NB4 (cell line): Measurements from ENCODE around the gene FARP1.

Experiments used
- DNase-seq: peaks from one replicate; pipeline ENCODE4 v3.0.0; 2010; ENCODE audit warnings: low read depth
- H3K4me3 ChIP-seq: one replicate; pipeline ENCODE4 v1.5.1; 2011; ENCODE audit warnings: mild to moderate bottlenecking, low read depth, low read length, moderate library complexity
- CTCF ChIP-seq: IDR thresholded peaks from one replicate; pipeline ENCODE4 v1.5.1; 2012; ENCODE audit warnings: low read depth, low read length
- MYC ChIP-seq: IDR thresholded peaks from 2 replicates; pipeline ENCODE4 v1.6.1; 2011; ENCODE audit warnings: low read depth, low read length
- POLR2A ChIP-seq: IDR thresholded peaks from 2 replicates; pipeline ENCODE4 v1.6.1; 2011; ENCODE audit warnings: mild to moderate bottlenecking; ENCODE audit not compliant: insufficient read length; ENCODE audit errors: extremely low read depth
- TF ChIP-seq, protein P1 (sequence below): IDR thresholded peaks from 2 replicates; pipeline ENCODE4 v1.6.1; 2011; ENCODE audit warnings: low read depth, low read length

Gene FARP1

DNA sequence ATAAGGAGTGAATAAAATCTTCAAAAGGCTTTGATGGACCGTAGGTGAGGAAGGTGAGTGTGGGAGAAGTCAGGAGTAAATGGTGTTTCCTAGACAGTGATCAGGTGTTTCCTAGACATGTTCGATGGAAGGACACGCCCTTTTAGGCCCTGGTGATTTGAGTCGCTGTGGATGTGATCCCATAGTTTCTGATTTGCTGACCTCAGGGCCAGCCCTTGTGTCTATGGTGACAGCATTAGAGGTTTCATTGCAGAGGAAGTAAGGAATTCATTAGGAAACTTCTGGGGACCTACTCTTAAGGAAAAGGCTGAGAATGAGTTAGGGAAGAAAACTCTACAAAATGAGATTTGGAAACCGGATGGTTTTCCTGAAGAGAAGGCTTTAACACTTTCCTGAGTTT lies 65.7 kb downstream of the FARP1 start:
- TF ChIP-seq MYC (no peak), CTCF (no peak), POLR2A (no peak)
- TF ChIP-seq, protein P1, sequence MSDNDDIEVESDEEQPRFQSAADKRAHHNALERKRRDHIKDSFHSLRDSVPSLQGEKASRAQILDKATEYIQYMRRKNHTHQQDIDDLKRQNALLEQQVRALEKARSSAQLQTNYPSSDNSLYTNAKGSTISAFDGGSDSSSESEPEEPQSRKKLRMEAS = no peak
- H3K4me3 ChIP-seq = no peak overlapping the region
- no peak for DNase-seq

- DNase-seq = no peak
- TF ChIP-seq, protein P1 = no peak
- TF ChIP-seq CTCF = no peak
- no peak for TF ChIP-seq MYC
- no peak for TF ChIP-seq POLR2A
- no peak overlapping the region for H3K4me3 ChIP-seq
Observed at GRCh38 chr13:98212763-98213162, 69.9 kb downstream of the FARP1 start.

DNA sequence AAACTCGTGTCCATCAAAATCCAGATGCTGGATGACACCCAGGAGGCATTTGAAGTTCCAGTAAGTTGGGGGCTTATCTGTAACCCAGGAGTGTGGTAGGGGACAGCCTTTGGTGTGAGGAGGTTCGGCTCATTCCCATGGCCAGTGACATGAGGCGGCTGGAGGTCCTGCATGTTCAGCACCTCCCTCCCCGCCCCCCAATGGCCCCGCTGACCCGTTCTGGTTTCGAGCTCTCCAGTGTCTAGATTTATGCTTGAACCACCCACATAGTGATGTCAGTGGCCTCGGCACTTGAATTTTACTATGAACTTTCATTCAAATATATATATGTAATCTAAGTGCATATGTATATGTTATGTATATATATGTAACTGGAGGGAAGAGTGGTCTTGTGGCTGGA lies 70.5 kb downstream of the FARP1 start:
- DNase-seq = no peak
- TF ChIP-seq MYC (no peak), POLR2A (no peak), CTCF (no peak)
- TF ChIP-seq, protein P1 = no peak
- no peak overlapping the region for H3K4me3 ChIP-seq

DNA sequence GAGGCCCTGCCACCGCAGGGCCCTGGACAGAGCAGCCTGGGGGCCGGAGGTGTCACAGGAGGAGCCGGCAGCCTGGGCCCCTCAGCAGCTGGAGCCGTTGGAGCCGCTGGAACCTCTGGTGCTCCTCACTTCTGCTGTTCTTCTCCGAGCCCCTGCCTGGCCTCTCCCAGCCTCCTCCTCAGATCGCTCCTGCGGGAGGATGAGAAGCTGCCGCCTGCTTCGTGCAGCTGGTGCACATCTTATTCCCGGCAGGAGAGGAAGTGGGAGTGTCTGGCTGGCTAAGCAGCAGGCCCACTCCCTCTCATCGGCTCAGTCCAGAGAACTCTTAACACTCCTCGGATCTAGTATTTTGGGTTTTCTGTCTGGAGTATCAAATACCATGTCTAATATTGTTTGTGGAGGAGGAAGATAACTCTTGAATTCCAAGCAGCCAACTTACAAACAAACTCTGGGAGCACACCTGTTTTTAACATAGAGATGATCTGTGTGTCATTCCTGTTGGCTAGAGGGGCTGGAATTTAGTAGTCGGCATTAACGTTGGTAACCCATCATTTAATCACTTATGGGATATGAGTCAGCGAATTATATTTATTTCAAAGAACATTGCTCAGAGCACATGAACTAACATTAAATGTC lies 71.2 kb downstream of the FARP1 start:
- TF ChIP-seq, protein P1 = no peak
- no peak for TF ChIP-seq MYC
- TF ChIP-seq POLR2A = no peak
- TF ChIP-seq CTCF = no peak
- DNase-seq = no peak
- no peak overlapping the region for H3K4me3 ChIP-seq

DNA sequence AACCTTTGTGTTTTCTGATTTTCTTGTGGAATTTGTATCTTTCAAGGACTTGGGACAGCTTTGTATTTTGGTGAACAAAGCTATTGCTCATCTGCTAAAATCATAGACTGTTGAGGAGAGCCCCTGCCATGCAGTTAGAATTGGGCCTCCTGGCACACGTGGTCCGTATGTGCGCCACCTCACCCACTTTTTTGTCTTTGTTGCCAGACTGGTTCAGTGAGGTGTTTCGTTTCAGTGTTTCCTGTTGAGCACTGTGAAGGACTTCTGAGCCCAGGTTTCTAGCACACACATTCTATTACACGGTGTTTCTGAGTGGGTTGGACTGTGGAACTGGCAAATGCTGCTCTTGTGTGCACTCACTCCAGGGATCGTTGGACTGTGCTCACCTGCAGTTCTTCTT lies 71.8 kb downstream of the FARP1 start:
- no peak for DNase-seq
- TF ChIP-seq, protein P1 = no peak
- TF ChIP-seq MYC (no peak), POLR2A (no peak), CTCF (no peak)

GRCh38 chr13:98215508-98215907 lies 72.6 kb downstream of the FARP1 start:
- no peak overlapping the region for H3K4me3 ChIP-seq
- TF ChIP-seq CTCF (no peak), MYC (no peak), POLR2A (no peak)
- TF ChIP-seq, protein P1 = no peak
- DNase-seq = no peak

More for the DNA sequence above, 71.8 kb downstream of the FARP1 start:
- H3K4me3 ChIP-seq = no peak overlapping the region
